ENCODE measurements around the gene TRMT1. TPM values are rescaled to one million over a fixed set of nuclear protein-coding genes. Genes with fewer than 3 reads are reported as not detected.

TRMT1 gene
- total RNA-seq, 4 donors from 2014 or later: 25.7 to 30.0 (median 28.7) TPM

DNA sequence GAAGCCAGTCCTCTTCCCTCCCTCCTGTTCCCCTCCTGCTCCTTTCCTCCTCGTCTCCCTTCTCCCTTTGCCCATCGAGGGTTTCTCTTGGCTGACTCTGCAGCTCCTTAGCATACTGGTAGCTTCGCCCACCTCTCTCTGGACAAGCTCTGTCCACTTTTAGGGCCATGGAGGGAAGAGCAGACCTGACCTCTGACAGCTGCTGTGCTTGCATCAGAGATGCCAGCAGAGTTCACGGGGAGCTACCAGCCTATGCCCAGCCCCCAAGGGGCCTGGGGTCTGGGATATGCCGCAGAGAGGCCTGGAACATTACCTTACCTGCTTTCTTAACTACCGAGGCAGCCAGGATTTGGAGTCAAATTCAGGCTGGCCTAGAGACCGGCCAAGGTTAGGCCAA lies 33.5 kb downstream of the TRMT1 start:
- Histone ChIP-seq H3K36me3 (peaks cover 0 to 82% of the 10 kb centered on the region in 2 donors), H3K4me3 (no peak overlapping the region), H3K27ac (peak overlapping the region in 3 of 4 donors; percentile 65 to 83 (median 71)), H3K9me3 (no peaks in the 10 kb centered on the region), H3K4me1 (peaks cover 6 to 76% (median 30%) of the 10 kb centered on the region in 3 donors), H3K27me3 (no peaks in the 10 kb centered on the region)
- ATAC-seq: no peak
- TF ChIP-seq POLR2A (IDR thresholded peaks at IDR 0.05) (no peak), EP300 (IDR thresholded peaks at IDR 0.05) (no peak), POLR2AphosphoS5 (IDR thresholded peaks at IDR 0.05) (no peak)
- TF ChIP-seq, protein P1, sequence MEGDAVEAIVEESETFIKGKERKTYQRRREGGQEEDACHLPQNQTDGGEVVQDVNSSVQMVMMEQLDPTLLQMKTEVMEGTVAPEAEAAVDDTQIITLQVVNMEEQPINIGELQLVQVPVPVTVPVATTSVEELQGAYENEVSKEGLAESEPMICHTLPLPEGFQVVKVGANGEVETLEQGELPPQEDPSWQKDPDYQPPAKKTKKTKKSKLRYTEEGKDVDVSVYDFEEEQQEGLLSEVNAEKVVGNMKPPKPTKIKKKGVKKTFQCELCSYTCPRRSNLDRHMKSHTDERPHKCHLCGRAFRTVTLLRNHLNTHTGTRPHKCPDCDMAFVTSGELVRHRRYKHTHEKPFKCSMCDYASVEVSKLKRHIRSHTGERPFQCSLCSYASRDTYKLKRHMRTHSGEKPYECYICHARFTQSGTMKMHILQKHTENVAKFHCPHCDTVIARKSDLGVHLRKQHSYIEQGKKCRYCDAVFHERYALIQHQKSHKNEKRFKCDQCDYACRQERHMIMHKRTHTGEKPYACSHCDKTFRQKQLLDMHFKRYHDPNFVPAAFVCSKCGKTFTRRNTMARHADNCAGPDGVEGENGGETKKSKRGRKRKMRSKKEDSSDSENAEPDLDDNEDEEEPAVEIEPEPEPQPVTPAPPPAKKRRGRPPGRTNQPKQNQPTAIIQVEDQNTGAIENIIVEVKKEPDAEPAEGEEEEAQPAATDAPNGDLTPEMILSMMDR (IDR thresholded peaks at IDR 0.05): no peak
- 35 to 58% methylated on average over 3 of the region's 7 CpGs for WGBS, 2 donors (ENCODE audit: low coverage in 1 of 2)

GRCh38 chr19:13082192-13083007 lies 34.1 kb downstream of the TRMT1 start:
- Histone ChIP-seq H3K4me3 (no peak overlapping the region), H3K27ac (peak overlapping the region in 3 of 4 donors; percentile 65 to 83 (median 71)), H3K27me3 (no peaks in the 10 kb centered on the region), H3K4me1 (peaks cover 6 to 82% (median 31%) of the 10 kb centered on the region in 3 donors), H3K9me3 (no peaks in the 10 kb centered on the region), H3K36me3 (peaks cover 0 to 83% of the 10 kb centered on the region in 2 donors)
- peak; percentile 64 for ATAC-seq
- TF ChIP-seq, protein P1 (IDR thresholded peaks at IDR 0.05): peak in 3 of 4 experiments; percentile 20 to 44 (median 41)
- TF ChIP-seq POLR2AphosphoS5 (IDR thresholded peaks at IDR 0.05): peak; percentile 38
- no peak for TF ChIP-seq EP300 (IDR thresholded peaks at IDR 0.05)
- WGBS, 2 donors (ENCODE audit: low coverage in 1 of 2): 51 to 81% methylated on average over 8 to 11 of the region's 14 CpGs

DNA sequence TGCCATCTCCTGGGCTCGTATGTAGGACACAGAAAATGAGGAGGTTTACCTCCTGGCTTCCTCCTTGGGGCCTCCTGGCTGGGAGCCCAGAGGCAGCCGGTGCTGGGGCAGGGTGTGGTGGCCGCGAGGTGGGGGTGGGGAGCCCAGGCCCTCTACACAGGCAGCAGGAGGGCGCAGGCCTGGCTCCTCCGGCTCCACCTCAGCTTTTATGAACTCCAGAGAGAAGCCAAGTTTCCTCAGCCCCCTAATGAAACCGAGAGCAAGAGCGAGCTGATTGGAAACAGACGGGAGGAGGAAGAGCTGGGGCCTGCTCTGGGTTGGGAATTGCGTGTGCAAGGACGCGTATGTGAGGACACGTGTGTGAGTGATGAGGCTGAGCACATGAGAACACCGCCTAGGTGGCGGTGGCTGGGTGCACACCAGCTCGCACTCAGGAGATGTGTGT lies 37.0 kb downstream of the TRMT1 start:
- peak; percentile 62 for ATAC-seq
- no peak for TF ChIP-seq EP300 (IDR thresholded peaks at IDR 0.05)
- TF ChIP-seq POLR2AphosphoS5 (IDR thresholded peaks at IDR 0.05): no peak
- TF ChIP-seq POLR2A (IDR thresholded peaks at IDR 0.05): no peak
- TF ChIP-seq, protein P1 (IDR thresholded peaks at IDR 0.05): no peak

DNA sequence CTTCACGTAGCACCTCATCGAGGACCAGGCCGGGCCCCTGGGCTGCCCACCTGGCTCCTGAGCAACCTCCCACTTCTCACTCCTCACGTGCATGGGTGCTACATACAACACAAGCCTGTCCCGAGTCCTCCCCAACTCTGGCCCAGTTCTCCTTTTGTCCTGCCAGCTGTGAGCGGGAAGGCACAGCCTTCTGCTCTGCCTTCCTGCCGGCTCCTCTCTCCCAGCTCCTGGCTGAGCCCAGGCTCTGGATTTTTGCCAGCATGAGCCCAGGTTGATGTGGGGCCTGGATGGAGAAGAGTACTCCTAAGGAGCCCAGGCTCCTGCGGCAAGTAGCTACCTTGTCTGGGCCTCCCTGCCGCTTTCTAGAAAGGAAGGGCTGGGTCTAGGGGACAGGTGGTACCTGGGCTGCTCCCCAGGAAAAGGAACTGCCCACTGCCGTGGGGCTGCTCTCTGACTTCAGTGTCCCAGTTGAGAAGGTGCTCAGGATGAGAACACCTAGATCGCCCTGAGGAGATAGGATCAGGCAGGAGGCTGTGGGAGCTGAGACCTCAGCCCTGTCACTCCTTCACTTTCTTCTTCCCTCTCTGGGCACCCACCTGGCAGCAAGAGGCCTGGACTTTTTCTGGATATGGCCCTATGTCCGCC lies 37.5 kb downstream of the TRMT1 start:
- ATAC-seq: peak; percentile 47
- peak overlapping the region; percentile 5 to 86 (median 84) for H3K27ac ChIP-seq
- no peaks in the 10 kb centered on the region for H3K27me3 ChIP-seq
- peaks cover 6 to 92% (median 47%) of the 10 kb centered on the region in 3 donors for H3K4me1 ChIP-seq
- TF ChIP-seq, protein P1 (IDR thresholded peaks at IDR 0.05): no peak
- TF ChIP-seq EP300 (IDR thresholded peaks at IDR 0.05) (no peak), POLR2AphosphoS5 (IDR thresholded peaks at IDR 0.05) (peak; percentile 70), POLR2A (IDR thresholded peaks at IDR 0.05) (no peak)
- H3K4me3 ChIP-seq: peak overlapping the region in 1 of 2 donors; percentile 4
- 20 to 60% methylated on average over 1 of the region's 12 CpGs for WGBS, 2 donors (ENCODE audit: low coverage in 1 of 2)
- no peaks in the 10 kb centered on the region for H3K9me3 ChIP-seq
- peaks cover 0 to 81% of the 10 kb centered on the region in 2 donors for H3K36me3 ChIP-seq

More for the DNA sequence above, 37.0 kb downstream of the TRMT1 start:
- WGBS, 2 donors (ENCODE audit: low coverage in 1 of 2): 7 to 64% methylated on average over 4 to 10 of the region's 16 CpGs
- Histone ChIP-seq H3K4me1 (peaks cover 6 to 90% (median 44%) of the 10 kb centered on the region in 3 donors), H3K9me3 (no peaks in the 10 kb centered on the region), H3K4me3 (peak overlapping the region in 1 of 2 donors; percentile 4), H3K36me3 (peaks cover 0 to 82% of the 10 kb centered on the region in 2 donors), H3K27ac (peak overlapping the region; percentile 5 to 86 (median 84)), H3K27me3 (no peaks in the 10 kb centered on the region)

All from gastroesophageal sphincter (tissue), 4 donors.